Stimulated activated CD4-positive, alpha-beta T cell treated with anti-CD3 and anti-CD28 coated beads, Interleukin-2, amount 100 ng/mL, for 4 hours (primary cell): ENCODE results near the gene GLYR1.
A peak's percentile ranks its signal among the peaks of the same experiment; 100 is the strongest.
"Not testable (repeated sequence)": the region's sequence is repeated elsewhere in the genome, so short reads cannot be mapped to it uniquely, and the experiment has no call there.

Experiments used
- DNase-seq: peaks from one replicate; pipeline ENCODE4 v3.0.0-alpha.2; 2020; ENCODE audit warnings: low read depth

Gene GLYR1

GRCh38 chr16:4787627-4788482, 59.2 kb downstream of the GLYR1 start, which contains the start of gene SEPTIN12:
SEPTIN12 (minus strand) TSS chr16:4788345; CDS start chr16:4787645, 700 bp downstream.
- no peak for DNase-seq

- no peak for DNase-seq
Observed at GRCh38 chr16:4787068-4787467, 60.0 kb downstream of the GLYR1 start.

GRCh38 chr16:4785758-4786433, 61.2 kb downstream of the GLYR1 start:
- no peak for DNase-seq

- DNase-seq: not testable (repeated sequence)
Observed at GRCh38 chr16:4784444-4784987, 62.6 kb downstream of the GLYR1 start.

- no peak for DNase-seq
Observed at GRCh38 chr16:4783951-4784336, 63.1 kb downstream of the GLYR1 start.

GRCh38 chr16:4783251-4783950, 63.7 kb downstream of the GLYR1 start:
- no peak for DNase-seq

GRCh38 chr16:4780235-4780634, 66.9 kb downstream of the GLYR1 start:
- no peak for DNase-seq

- no peak for DNase-seq
Observed at GRCh38 chr16:4778050-4778392, 69.1 kb downstream of the GLYR1 start.

- DNase-seq: no peak
Observed at GRCh38 chr16:4777339-4778049, 69.6 kb downstream of the GLYR1 start.

- no peak for DNase-seq
Observed at GRCh38 chr16:4776141-4776705, 70.9 kb downstream of the GLYR1 start.

GRCh38 chr16:4775005-4775404, 72.1 kb downstream of the GLYR1 start:
- DNase-seq: no peak

GRCh38 chr16:4772351-4772750, 74.7 kb downstream of the GLYR1 start:
- DNase-seq: no peak

- no peak for DNase-seq
Observed at GRCh38 chr16:4771646-4772045, 75.4 kb downstream of the GLYR1 start.

- DNase-seq: no peak
Observed at GRCh38 chr16:4769306-4769638, 77.8 kb downstream of the GLYR1 start.

- DNase-seq: peak; percentile 69
Observed at GRCh38 chr16:4768549-4769305, 78.4 kb downstream of the GLYR1 start.

GRCh38 chr16:4767872-4768548, 79.1 kb downstream of the GLYR1 start:
- DNase-seq: no peak

- peak; percentile 95 for DNase-seq
Observed at GRCh38 chr16:4766875-4767628, 80.0 kb downstream of the GLYR1 start, which contains the start of gene ZNF500. ZNF500 (minus strand) TSS chr16:4767162; CDS start chr16:4765978, 1,184 bp downstream.

- DNase-seq: no peak
Observed at GRCh38 chr16:4765511-4766474, 81.3 kb downstream of the GLYR1 start.
